HG03442 (cell line): ENCODE data around the gene NFKBIB.

Experiments used
- ATAC-seq: cut with Tn5 transposase; IDR thresholded peaks from one replicate; pipeline ENCODE4 v1.9.1; 2021; ENCODE audit warnings: mild to moderate bottlenecking, moderate library complexity; ENCODE audit not compliant: unreplicated experiment

Gene NFKBIB

GRCh38 chr19:38904581-38905539 is 5.1 kb downstream of the NFKBIB start:
- ATAC-seq: no peak

DNA sequence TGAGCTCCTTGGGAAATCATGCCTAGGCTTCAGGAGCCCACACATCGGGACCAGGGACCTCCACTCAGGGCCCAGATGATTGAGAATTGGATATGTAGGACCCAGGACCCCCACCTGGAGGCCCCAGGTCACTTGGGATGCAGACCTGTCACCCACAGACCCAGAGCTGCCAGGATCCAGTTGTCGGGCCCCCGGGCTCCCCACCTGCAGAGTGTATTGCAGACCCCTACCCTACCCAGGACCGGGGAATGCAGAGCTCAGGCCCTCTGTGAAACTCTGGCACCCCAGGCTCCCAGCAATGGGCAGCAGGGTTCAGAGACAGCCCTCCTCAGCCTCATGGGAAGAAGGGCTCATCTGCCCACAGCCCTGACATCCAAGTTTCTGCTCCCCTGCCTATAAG is 5.9 kb downstream of the NFKBIB start:
- ATAC-seq: no peak

GRCh38 chr19:38907227-38907626 is 7.5 kb downstream of the NFKBIB start:
- no peak for ATAC-seq

- no peak for ATAC-seq
Measured at GRCh38 chr19:38907670-38908069, 7.9 kb downstream of the NFKBIB start.

GRCh38 chr19:38908911-38909310 is 9.1 kb downstream of the NFKBIB start:
- no peak for ATAC-seq

GRCh38 chr19:38910488-38910887 is 10.7 kb downstream of the NFKBIB start:
- no peak for ATAC-seq

- ATAC-seq: no peak
Measured at GRCh38 chr19:38911388-38912001, 11.7 kb downstream of the NFKBIB start.

GRCh38 chr19:38912600-38913514 is 13.1 kb downstream of the NFKBIB start:
- no peak for ATAC-seq

DNA sequence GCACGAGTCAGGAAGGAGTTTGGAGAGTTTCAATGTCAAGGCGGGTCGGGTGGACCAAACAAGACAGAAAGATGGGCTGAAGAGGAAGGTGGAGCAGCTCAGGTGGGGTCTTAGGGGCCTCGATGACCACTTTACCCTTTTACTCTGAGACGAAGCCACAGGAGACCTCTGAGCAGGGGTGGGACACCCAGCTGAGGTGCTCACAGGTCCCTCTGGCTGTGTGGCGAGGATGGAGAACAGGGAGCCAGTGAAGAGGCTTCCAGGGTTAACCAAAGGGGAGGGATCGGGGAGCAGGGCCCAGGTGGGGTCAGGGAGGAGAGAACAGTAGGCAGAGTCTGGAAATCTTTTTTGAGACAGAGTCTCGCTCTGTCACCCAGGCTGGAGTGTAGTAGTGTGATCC is 14.2 kb downstream of the NFKBIB start:
- no peak for ATAC-seq

DNA sequence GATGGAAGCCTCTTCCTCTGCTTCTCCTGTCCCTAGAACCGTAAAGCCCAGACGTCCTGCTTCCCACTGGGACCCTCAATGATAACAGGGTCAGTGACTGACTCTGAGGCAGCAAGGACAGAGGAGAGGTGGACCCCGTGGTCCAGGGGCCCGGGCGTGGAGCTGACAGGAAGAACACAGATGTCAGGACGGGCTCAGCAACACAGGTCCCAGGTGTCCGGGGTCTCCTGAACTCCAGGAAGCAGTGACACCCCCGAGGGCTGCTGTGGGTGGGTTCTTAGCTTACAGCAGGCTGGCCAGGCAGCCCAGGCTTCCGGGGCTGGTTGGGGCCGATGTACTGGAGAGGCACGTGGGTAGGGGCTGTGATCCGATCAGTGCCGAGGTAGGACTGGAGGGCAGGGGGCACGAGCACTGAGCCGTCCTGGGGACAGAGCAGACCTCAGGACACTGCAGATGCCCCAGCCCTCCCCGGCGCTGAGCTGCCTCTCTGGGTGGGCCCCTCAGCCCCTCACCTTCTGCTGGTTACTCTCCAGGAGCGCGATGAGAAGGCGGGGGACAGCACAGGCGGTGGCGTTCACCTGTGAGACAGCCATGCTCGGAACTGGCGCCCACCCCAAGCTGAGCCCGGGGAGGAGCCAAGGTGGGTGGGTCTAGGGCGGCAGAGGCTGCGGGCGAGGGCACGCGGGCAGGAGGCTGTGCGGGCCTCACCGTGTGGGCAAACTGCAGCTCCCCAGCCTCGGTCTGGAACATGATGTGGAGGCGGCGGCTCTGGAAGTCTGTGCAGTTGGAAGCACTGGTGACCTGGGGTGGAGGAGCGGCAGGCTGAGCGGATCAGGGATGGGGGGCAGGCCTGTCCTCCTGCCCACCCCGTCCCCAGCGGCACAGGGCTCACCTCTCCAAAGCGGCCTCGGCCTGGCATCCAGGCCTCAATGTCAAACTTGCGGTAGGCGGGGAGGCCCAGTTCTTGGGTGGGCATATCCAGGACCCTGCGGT is 15.9 kb downstream of the NFKBIB start:
- no peak for ATAC-seq

- ATAC-seq: no peak
Measured at GRCh38 chr19:38917516-38917915, 17.7 kb downstream of the NFKBIB start.

GRCh38 chr19:38917921-38918491 is 18.2 kb downstream of the NFKBIB start:
- ATAC-seq: no peak

GRCh38 chr19:38918526-38918925 is 18.8 kb downstream of the NFKBIB start:
- ATAC-seq: no peak

DNA sequence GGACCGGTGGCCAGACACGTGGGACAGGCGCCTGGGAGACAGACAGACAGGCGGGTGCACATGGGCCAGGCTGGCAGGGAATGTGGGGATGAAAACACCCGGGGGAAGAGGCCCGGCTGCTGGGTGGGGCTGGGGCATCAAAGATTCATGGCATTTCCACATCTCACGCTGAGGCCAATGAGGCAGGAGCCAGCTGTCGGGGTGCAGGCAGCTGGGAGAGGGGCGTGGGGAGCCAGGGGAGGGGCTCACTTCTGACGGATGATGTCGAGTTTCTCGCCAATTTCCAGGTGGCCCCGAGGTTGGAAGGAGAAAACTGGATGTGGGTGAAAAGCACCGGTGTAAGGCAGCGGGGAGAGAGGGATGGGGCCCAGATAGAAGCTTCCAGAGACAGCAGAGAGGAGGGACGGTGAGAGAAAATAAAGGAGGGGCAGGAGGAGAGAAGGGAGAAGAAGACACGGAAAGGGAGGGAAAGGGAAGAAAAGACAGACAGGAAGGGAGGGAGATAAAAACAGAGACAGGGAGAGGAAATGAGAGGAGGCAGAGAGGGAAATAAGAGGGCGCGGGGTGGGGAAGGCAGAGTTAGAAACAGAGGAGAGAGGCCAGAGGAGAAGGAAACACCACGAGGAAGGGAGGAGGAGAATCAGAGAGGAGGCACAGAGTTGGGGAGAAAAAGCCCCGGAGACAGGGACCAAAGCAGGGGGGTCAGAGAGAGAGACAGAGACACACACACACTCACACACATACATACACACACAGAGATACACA is 20.2 kb downstream of the NFKBIB start:
- ATAC-seq: no peak

GRCh38 chr19:38920602-38921419 is 21.0 kb downstream of the NFKBIB start:
- ATAC-seq: no peak

DNA sequence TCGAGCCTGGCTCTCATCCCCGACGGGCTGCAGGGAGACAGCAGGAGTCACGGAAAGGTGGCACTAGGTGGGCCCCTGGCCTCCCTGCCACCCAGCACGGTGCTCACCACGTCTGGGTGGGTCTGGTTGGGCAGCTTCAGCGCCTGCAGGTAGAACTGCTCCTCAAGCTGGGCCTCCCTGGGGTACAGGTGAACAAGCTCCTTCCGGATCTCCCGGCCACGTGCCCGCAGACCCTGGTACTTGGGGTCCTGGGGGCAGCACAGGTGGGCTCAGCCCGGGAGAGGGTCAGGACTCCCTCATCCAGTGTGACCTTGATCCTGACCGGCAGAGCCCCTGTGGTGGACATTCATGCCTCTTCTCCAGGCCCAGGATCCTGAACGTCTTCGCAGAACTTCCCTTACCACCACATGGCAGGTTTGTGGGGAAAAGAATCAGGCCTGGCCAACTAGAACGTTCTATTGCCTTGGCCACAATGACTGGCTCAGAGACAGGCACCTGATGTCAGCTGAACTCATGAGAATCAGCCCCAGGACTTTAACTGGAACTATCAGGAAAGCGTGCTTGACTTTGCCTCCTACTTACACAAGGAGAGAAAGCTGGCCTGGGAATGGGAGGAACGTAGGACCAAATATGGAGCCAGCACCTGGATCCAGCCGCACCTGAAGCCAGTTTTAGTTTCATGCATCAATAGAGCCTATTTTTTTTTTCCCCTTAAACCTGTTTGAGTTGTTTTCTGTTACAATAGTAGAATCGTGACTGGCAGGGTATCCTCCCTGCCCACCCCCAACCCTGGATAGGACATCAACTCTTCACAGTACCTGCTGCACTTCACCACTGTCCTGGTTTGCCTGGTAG is 21.9 kb downstream of the NFKBIB start:
- ATAC-seq: no peak

GRCh38 chr19:38922482-38922881 is 22.7 kb downstream of the NFKBIB start:
- ATAC-seq: no peak
